Uterus (tissue), 4 donors: Measurements from ENCODE around the gene PPM1H. TPM values are rescaled to one million over a fixed set of nuclear protein-coding genes. Genes with fewer than 3 reads are reported as not detected.
"Not testable (repeated sequence)": the region's sequence is repeated elsewhere in the genome, so short reads cannot be mapped to it uniquely, and the experiment has no call there.

Source experiments
- DNase-seq, 2 donors: peaks; one replicate each; pipeline ENCODE4 v3.0.0-alpha.2; 2019 to 2020
- H3K27ac ChIP-seq, 2 donors: fragments of 200-600 bp; sonication (generic); 1 replicate in 1 of 2; 2 replicates in 1 of 2; pipeline ENCODE4 v1.5.1; 2016 to 2018
- H3K27me3 ChIP-seq, 2 donors: fragments of 200-600 bp; sonication (generic); one replicate each; pipeline ENCODE4 v1.5.1; 2018 to 2019; ENCODE audit warnings: control low read depth in 1 of 2
- H3K36me3 ChIP-seq, 2 donors: fragments of 200-600 bp; sonication (generic); one replicate each; pipeline ENCODE4 v1.5.1; 2019; ENCODE audit warnings: control low read depth in 1 of 2
- H3K4me1 ChIP-seq, 2 donors: fragments of 200-600 bp; sonication (generic); one replicate each; pipeline ENCODE4 v1.5.1; 2018 to 2019; ENCODE audit warnings: control low read depth in 1 of 2
- H3K4me3 ChIP-seq, 2 donors: fragments of 200-600 bp; sonication (generic); 1 replicate in 1 of 2; 2 replicates in 1 of 2; pipeline ENCODE4 v1.5.1; 2018 to 2019; ENCODE audit warnings: mild to moderate bottlenecking in 1 of 2
- H3K9me3 ChIP-seq, 2 donors: fragments of 200-600 bp; sonication (generic); one replicate each; pipeline ENCODE4 v1.5.1; 2019; ENCODE audit warnings: control low read depth in 1 of 2
- POLR2A ChIP-seq, 2 donors: fragments of 450-650 bp; IDR thresholded peaks; one replicate each; pipeline ENCODE4 v1.6.1; 2016; ENCODE audit warnings: antibody characterized with exemption in 2 of 2, mild to moderate bottlenecking in 1 of 2, moderate library complexity in 1 of 2
- intact Hi-C: fragments of 100-400 bp; cut with DNase I; formaldehyde crosslinking; loops from one replicate; pipeline ENCODE4 v1.15.1; 2023; ENCODE audit warnings: low total_unique reads
- total RNA-seq, 4 donors: library from RNA; depleted of rRNA in 3 of 4; stranded (reverse); fragments of >200 nt in 3 of 4; gene quantifications; one replicate each; pipeline versions ENCODE4 v1.1.0 to v1.2.4, GENCODE V29; 2014 to 2023
- TF ChIP-seq, protein P1 (sequence below), 4 experiments: fragments of 200-600 bp in 2 of 4; fragments of 450-650 bp in 2 of 4; sonication (generic) in 2 of 4; IDR thresholded peaks; one replicate each; pipeline ENCODE4 v1.5.1; 2016 to 2019; ENCODE audit warnings: antibody characterized with exemption in 4 of 4, mild to moderate bottlenecking in 2 of 4, moderate library complexity in 1 of 4
- donor health status: DM: yes; HTN: yes; CAD: no.

Gene PPM1H
- total RNA-seq, 4 donors from 2014 or later: 2.0 to 24.1 (median 6.6) TPM

DNA sequence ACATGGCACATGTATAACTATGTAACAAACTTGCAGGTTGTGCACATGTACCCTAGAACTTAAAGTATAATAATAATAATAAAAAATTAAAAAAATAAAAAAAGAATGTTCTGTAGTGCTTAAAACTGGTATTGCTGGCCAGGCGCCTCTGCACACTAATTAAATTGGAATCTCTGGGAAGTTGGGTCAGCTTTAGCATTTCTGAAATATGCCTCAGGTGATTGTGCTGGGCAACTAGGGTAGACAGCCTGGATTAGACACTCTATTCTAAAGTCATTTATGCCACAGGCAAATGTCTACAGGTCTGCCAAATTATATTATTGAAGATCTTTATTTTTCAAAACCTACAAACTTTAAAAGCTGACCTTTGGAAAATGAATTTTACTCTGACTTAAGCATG, 55.3 kb downstream of the PPM1H start:
- H3K27ac ChIP-seq: no peak overlapping the region
- H3K27me3 ChIP-seq: no peaks in the 10 kb centered on the region
- no peak overlapping the region for H3K4me3 ChIP-seq
- intact Hi-C loops: no loop called here
- TF ChIP-seq, protein P1, sequence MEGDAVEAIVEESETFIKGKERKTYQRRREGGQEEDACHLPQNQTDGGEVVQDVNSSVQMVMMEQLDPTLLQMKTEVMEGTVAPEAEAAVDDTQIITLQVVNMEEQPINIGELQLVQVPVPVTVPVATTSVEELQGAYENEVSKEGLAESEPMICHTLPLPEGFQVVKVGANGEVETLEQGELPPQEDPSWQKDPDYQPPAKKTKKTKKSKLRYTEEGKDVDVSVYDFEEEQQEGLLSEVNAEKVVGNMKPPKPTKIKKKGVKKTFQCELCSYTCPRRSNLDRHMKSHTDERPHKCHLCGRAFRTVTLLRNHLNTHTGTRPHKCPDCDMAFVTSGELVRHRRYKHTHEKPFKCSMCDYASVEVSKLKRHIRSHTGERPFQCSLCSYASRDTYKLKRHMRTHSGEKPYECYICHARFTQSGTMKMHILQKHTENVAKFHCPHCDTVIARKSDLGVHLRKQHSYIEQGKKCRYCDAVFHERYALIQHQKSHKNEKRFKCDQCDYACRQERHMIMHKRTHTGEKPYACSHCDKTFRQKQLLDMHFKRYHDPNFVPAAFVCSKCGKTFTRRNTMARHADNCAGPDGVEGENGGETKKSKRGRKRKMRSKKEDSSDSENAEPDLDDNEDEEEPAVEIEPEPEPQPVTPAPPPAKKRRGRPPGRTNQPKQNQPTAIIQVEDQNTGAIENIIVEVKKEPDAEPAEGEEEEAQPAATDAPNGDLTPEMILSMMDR (IDR thresholded peaks at IDR 0.05): no peak
- TF ChIP-seq POLR2A (IDR thresholded peaks at IDR 0.05): no peak
- H3K36me3 ChIP-seq: no peaks in the 10 kb centered on the region
- DNase-seq: no peak
- H3K4me1 ChIP-seq: no peaks in the 10 kb centered on the region
- H3K9me3 ChIP-seq: no peaks in the 10 kb centered on the region

DNA sequence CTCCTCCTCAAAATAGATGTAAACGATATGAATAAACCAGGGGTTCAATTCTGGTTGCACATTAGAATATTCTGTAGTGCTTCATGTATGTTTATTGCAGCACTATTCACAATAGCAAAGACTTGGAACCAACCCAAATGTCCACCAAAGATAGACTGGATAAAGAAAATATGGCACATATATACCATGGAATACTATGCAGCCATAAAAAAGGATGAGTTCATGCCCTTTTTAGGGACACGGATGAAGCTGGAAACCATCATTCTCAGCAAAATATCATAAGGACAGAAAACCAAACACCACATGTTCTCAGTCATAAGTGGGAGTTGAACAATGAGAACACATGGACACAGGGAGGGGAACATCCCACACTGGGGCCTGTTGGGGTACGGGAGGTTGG, 55.7 kb downstream of the PPM1H start:
- intact Hi-C loops, H3K4me1 ChIP-seq, DNase-seq, H3K36me3 ChIP-seq, H3K27ac ChIP-seq, H3K9me3 ChIP-seq, H3K4me3 ChIP-seq, H3K27me3 ChIP-seq: not testable (repeated sequence)

DNA sequence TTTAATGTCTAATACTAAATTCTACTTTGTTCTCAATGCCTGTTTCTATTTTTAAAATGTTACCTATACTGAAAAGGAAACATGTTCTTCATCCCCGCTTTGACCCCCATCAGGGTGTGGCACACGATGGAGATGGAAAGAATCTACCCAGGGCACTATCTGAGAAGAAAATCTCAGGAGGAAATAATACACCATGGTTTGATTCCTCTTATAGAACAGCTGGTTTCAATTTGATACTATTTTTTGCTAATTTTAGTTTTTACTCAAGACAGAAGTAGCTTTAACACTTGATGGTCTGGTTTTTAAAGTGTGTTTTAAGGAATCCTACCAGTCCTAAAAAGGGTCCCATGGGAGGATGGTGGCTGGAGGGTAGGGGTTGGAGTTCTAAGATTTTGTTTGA, 56.7 kb downstream of the PPM1H start:
- Histone ChIP-seq H3K4me3 (no peak overlapping the region), H3K36me3 (no peaks in the 10 kb centered on the region), H3K27me3 (no peaks in the 10 kb centered on the region), H3K9me3 (no peaks in the 10 kb centered on the region), H3K4me1 (no peaks in the 10 kb centered on the region), H3K27ac (no peak overlapping the region)
- no peak for TF ChIP-seq POLR2A (IDR thresholded peaks at IDR 0.05)
- TF ChIP-seq, protein P1 (IDR thresholded peaks at IDR 0.05): no peak
- intact Hi-C loops: no loop called here
- DNase-seq: no peak

DNA sequence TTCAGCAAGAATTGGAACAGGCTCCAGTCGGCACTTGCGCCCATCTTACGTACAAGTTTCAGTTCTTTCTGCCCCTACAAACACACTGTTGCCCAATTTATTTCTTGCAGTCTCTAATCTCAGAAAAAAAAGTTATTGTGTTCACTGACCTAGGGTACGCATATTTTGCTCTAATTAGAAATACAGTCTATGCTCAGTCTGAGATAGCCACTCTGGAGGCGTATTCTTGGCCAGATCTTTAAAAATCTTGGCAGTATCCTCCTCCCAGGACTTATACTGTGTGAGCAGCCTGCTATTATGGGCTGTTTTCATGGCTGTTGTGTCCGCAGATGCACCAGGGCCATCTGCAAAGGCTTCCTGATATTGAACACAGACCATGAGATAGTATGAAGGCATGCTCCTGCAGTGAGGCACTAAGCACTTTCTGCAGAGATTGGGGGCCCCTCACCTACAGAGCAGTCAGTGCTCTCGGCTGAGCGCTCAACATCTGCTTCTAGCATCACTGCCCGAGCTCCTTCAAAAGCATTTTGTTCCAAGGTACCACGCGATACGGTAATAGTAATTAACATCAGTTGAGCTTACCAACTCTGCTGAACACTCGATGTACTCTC, 57.9 kb downstream of the PPM1H start:
- TF ChIP-seq, protein P1 (IDR thresholded peaks at IDR 0.05): no peak
- TF ChIP-seq POLR2A (IDR thresholded peaks at IDR 0.05): no peak
- intact Hi-C loops: no loop called here
- H3K27me3 ChIP-seq: no peaks in the 10 kb centered on the region
- no peaks in the 10 kb centered on the region for H3K4me1 ChIP-seq
- H3K27ac ChIP-seq: no peak overlapping the region
- H3K36me3 ChIP-seq: no peaks in the 10 kb centered on the region
- no peak for DNase-seq
- no peak overlapping the region for H3K4me3 ChIP-seq
- no peaks in the 10 kb centered on the region for H3K9me3 ChIP-seq

DNA sequence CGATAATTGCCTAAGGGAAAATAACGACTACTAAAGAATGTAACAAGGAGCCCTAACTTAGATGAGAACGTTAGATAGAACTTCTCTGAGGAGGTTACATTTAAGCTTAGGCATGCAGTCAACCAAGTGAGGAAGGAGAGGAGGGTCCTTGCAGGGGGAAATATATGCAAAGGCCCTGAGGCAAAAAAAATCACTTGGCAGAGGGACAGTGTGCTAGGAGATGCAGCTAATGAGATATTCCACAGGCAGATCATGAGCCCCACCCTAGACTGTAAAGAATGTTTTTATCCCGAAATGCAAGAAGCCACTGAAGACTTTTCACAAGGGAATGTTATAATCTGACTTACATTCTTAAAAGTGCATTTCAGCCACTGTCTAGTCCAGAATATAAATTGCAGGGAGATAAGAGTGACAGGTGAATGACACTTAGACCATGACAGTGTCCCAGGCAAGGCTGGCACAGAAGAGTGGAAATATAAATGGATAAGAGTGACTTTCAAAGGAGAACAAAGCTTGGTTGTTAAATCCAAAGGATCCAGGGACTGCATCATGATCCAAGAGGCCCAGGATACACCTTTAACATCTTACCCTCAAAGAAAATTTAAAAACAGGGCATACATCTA, 61.0 kb downstream of the PPM1H start:
- intact Hi-C loops: no loop called here
- Histone ChIP-seq H3K9me3 (no peaks in the 10 kb centered on the region), H3K4me3 (no peak overlapping the region), H3K27ac (no peak overlapping the region), H3K27me3 (no peaks in the 10 kb centered on the region), H3K36me3 (no peaks in the 10 kb centered on the region), H3K4me1 (no peaks in the 10 kb centered on the region)
- DNase-seq: no peak
- no peak for TF ChIP-seq POLR2A (IDR thresholded peaks at IDR 0.05)
- TF ChIP-seq, protein P1 (IDR thresholded peaks at IDR 0.05): no peak
